Endothelial cell of umbilical vein (primary cell): Measurements from ENCODE around the gene RBPJL. TPM values are rescaled to one million over a fixed set of nuclear protein-coding genes. Genes with fewer than 3 reads are reported as not detected.

ENCODE experiments used
- BruUV-seq: library from RNA; stranded (reverse); fragments of 400-500 nt; replicated peaks from 2 replicates; lab custom pipeline; 2021; lab: Mats Ljungman, UMichigan
- CTCF ChIA-PET: fragments of 300-600, 350-600 bp; sonication (Branson Sonifier 250); formaldehyde crosslinking; loops from one replicate; lab custom pipeline; 2021; ENCODE audit warnings: antibody characterized with exemption, inconsistent platforms; lab: Charles Lee
- POLR2A ChIA-PET: fragments of 300-600, 350-600 bp; sonication (Branson Sonifier 250); formaldehyde crosslinking; loops from one replicate; lab custom pipeline; 2021; ENCODE audit warnings: antibody characterized with exemption, inconsistent platforms; lab: Charles Lee
- DNase-seq: peaks from one replicate; pipeline ENCODE4 v3.0.0-alpha.2; 2011; ENCODE audit warnings: low read depth, low spot score
- FAIRE-seq: peaks from 2 replicates; lab custom pipeline; 2011; peaks lifted over from hg19 to GRCh38; lab: Jason Lieb, UNC
- H2AFZ ChIP-seq: 2 replicates; pipeline ENCODE4 v1.6.0; 2012; ENCODE audit warnings: low read depth, low read length, control low read depth, inconsistent platforms
- H3K27ac ChIP-seq: 2 replicates; pipeline ENCODE4 v1.5.1; 2011; ENCODE audit warnings: low read depth, mild to moderate bottlenecking, control low read depth, low read length, moderate library complexity; ENCODE audit not compliant: insufficient read depth
- H3K27me3 ChIP-seq, 2 experiments: 2 replicates each; pipeline versions ENCODE4 v1.6.0 to v1.6.1; 2011; ENCODE audit warnings: low read length in 2 of 2, mixed read lengths in 1 of 2; ENCODE audit not compliant: control insufficient read depth in 2 of 2, insufficient read depth in 2 of 2
- H3K36me3 ChIP-seq, 2 experiments: 2 replicates in 1 of 2; 3 replicates in 1 of 2; pipeline ENCODE4 v1.5.1; 2011; ENCODE audit warnings: low read length in 2 of 2, mild to moderate bottlenecking in 1 of 2, moderate library complexity in 1 of 2; ENCODE audit not compliant: control insufficient read depth in 2 of 2, insufficient read depth in 2 of 2; ENCODE audit errors: extremely low read depth in 1 of 2
- H3K4me1 ChIP-seq: 3 replicates; pipeline ENCODE4 v1.5.1; 2011; ENCODE audit warnings: mild to moderate bottlenecking, low read length; ENCODE audit not compliant: control insufficient read depth, insufficient read depth; ENCODE audit errors: extremely low read depth
- H3K4me2 ChIP-seq: 2 replicates; pipeline ENCODE4 v1.6.1; 2011; ENCODE audit warnings: low read length, control low read depth, mixed read lengths; ENCODE audit not compliant: insufficient read depth
- H3K4me3 ChIP-seq, 3 experiments: fragments of 200-600 bp in 1 of 3; sonication (generic), shearing (Covaris generic) in 1 of 3; replicated peaks in 1 of 3; 2 replicates each; pipeline ENCODE4 v1.5.1; 2011 to 2016; ENCODE audit warnings: control low read depth in 3 of 3, low read length in 3 of 3, mild to moderate bottlenecking in 2 of 3, inconsistent platforms in 1 of 3, low read depth in 1 of 3, moderate library complexity in 1 of 3; ENCODE audit not compliant: insufficient read depth in 1 of 3
- H3K79me2 ChIP-seq: 2 replicates; pipeline ENCODE4 v1.6.0; 2012; ENCODE audit warnings: low read length, inconsistent platforms; ENCODE audit not compliant: control insufficient read depth, insufficient read depth
- H3K9ac ChIP-seq: replicated peaks from 2 replicates; pipeline ENCODE3; 2011; ENCODE audit warnings: low read length, control low read depth; ENCODE audit not compliant: insufficient read depth; ENCODE audit errors: extremely low read depth
- H3K9me1 ChIP-seq: replicated peaks from 3 replicates; pipeline ENCODE4 v1.6.0; 2011; ENCODE audit warnings: mild to moderate bottlenecking, low read length; ENCODE audit not compliant: control insufficient read depth, insufficient read depth; ENCODE audit errors: extremely low read depth
- H3K9me3 ChIP-seq: replicated peaks from 2 replicates; pipeline ENCODE4 v1.5.1; 2012; ENCODE audit warnings: low read length, inconsistent platforms; ENCODE audit not compliant: control insufficient read depth, insufficient read depth
- H4K20me1 ChIP-seq: replicated peaks from 2 replicates; pipeline ENCODE3; 2011; ENCODE audit warnings: mild to moderate bottlenecking, low read length; ENCODE audit not compliant: control insufficient read depth, insufficient read depth; ENCODE audit errors: extremely low read depth
- CTCF ChIP-seq, 2 donors: IDR thresholded peaks; 1 replicate in 1 of 2; 2 replicates in 1 of 2; pipeline ENCODE4 v1.5.1; 2011; ENCODE audit warnings: low read length in 2 of 2, mild to moderate bottlenecking in 2 of 2, moderate library complexity in 2 of 2, control low read depth in 1 of 2, inconsistent platforms in 1 of 2, low read depth in 1 of 2; ENCODE audit not compliant: insufficient read depth in 1 of 2; ENCODE audit errors: extremely low read depth in 1 of 2
- EZH2 ChIP-seq: IDR thresholded peaks from 2 replicates; pipeline ENCODE4 v1.6.1; 2012; ENCODE audit warnings: borderline replicate concordance, low read depth, mild to moderate bottlenecking, moderate library complexity, low read length, inconsistent platforms; ENCODE audit not compliant: severe bottlenecking
- FOS ChIP-seq: IDR thresholded peaks from 2 replicates; pipeline ENCODE4 v1.6.1; 2011; ENCODE audit warnings: mild to moderate bottlenecking, low read length, moderate library complexity, borderline replicate concordance; ENCODE audit not compliant: insufficient read depth
- GATA2 ChIP-seq: IDR thresholded peaks from 2 replicates; pipeline ENCODE4 v1.7.0; 2011; ENCODE audit warnings: low read depth, mild to moderate bottlenecking, moderate library complexity, mixed read lengths, low read length; ENCODE audit not compliant: insufficient read length, insufficient read depth
- JUN ChIP-seq: IDR thresholded peaks from 2 replicates; pipeline ENCODE4 v1.6.1; 2011; ENCODE audit warnings: borderline replicate concordance, low read depth; ENCODE audit not compliant: insufficient read length, insufficient read depth
- MAX ChIP-seq: IDR thresholded peaks from 2 replicates; pipeline ENCODE4 v1.6.1; 2011; ENCODE audit not compliant: insufficient read depth, insufficient read length
- MYC ChIP-seq: IDR thresholded peaks from one replicate; pipeline ENCODE4 v1.6.1; 2011; ENCODE audit warnings: mild to moderate bottlenecking, low read depth, low read length
- POLR2A ChIP-seq: IDR thresholded peaks from 2 replicates; pipeline ENCODE4 v1.6.1; 2012; ENCODE audit warnings: low read depth, mild to moderate bottlenecking, control low read depth, low read length
- POLR2AphosphoS5 ChIP-seq: IDR thresholded peaks from 2 replicates; pipeline ENCODE4 v1.6.1; 2012; ENCODE audit warnings: low read depth, mild to moderate bottlenecking, control low read depth, low read length, moderate library complexity; ENCODE audit not compliant: insufficient read depth
- dilution Hi-C: fragments of 300-500 bp; cut with MboI; formaldehyde crosslinking; loops from one replicate; pipeline ENCODE4 v1.15.0; 2019; ENCODE audit warnings: low sequenced_read_pairs; ENCODE audit not compliant: extremely low pct_ligation_motif_present
- intact Hi-C: fragments of 100-400 bp; cut with micrococcal nuclease; formaldehyde crosslinking; loops from one replicate; pipeline ENCODE4 v1.10.0; 2022
- polyA plus RNA-seq, 4 experiments: library from polyadenylated mRNA; depleted of rRNA in 3 of 4; stranded (reverse) in 3 of 4; unstranded in 1 of 4; fragments of >200 nt; gene quantifications; 2 replicates each; pipeline versions ENCODE4 v1.2.1 to v1.2.3, GENCODE V29; 2011 to 2012; ENCODE audit warnings: missing spikeins in 1 of 4
- total RNA-seq: library from RNA; stranded (reverse); gene quantifications from 2 replicates; pipeline ENCODE4 v1.2.3, GENCODE V29; 2021

Gene RBPJL
- total and polyA plus RNA-seq, 2 donors (not counting 3 experiments of a cell fraction or from before 2014, with no cell fraction given) = not detected

- CTCF ChIA-PET = interaction anchor here (0.6 to 2.9 kb wide), 38 partner anchors 10 to 1095 kb away, joined by 3 to 57 read pairs (median 4); partner anchors contain the start of genes ELMO2, PIGT and SYS1
- peaks cover 18 to 21% of the 10 kb centered on the region in 2 experiments for H3K27me3 ChIP-seq
- DNase-seq (peak; percentile 37), FAIRE-seq (peak; percentile 57)
- dilution Hi-C loops = no loop called here
- BruUV-seq = no TSS peak
- H3K4me3 ChIP-seq = no peak overlapping the region
- H3K9me3 ChIP-seq = no peaks in the 10 kb centered on the region
- POLR2A ChIA-PET = no interaction called here
- no peaks in the 10 kb centered on the region for H3K79me2 ChIP-seq
- intact Hi-C loops = no loop called here
- no peaks in the 10 kb centered on the region for H3K4me1 ChIP-seq
- H2AFZ ChIP-seq = peak overlapping the region; percentile 9
- no peak overlapping the region for H3K4me2 ChIP-seq
- H3K9me1 ChIP-seq = no peaks in the 10 kb centered on the region
- TF ChIP-seq FOS (no peak), GATA2 (no peak), MAX (no peak), MYC (no peak), POLR2A (no peak), EZH2 (no peak), POLR2AphosphoS5 (no peak), JUN (no peak), CTCF (IDR thresholded peaks at IDR 0.05; ENCODE audit: extremely low read depth in 1 of 2, insufficient read depth in 1 of 2, low read depth in 1 of 2, low read length in 2 of 2) (peak; percentile 84 to 97)
- no peaks in the 10 kb centered on the region for H3K36me3 ChIP-seq
- no peaks in the 10 kb centered on the region for H4K20me1 ChIP-seq
- H3K27ac ChIP-seq = no peak overlapping the region
- no peak overlapping the region for H3K9ac ChIP-seq
Measured at GRCh38 chr20:45311589-45312211, 5.1 kb downstream of the RBPJL start.
